Vagina (tissue), 2 donors: Measurements from ENCODE around the gene SNAP47.

ENCODE experiments used
- CTCF ChIP-seq, 3 experiments: fragments of 450-650 bp in 2 of 3; fragments of 200-600 bp in 1 of 3; sonication (generic) in 1 of 3; IDR thresholded peaks; one replicate each; pipeline ENCODE4 v1.5.1; 2017 to 2019; ENCODE audit warnings: antibody characterized with exemption in 3 of 3, mild to moderate bottlenecking in 2 of 3, moderate library complexity in 2 of 3
- POLR2AphosphoS5 ChIP-seq, 2 donors: sonication (generic); formaldehyde crosslinking; IDR thresholded peaks; one replicate each; pipeline ENCODE4 v1.9.0; 2017; ENCODE audit warnings: antibody characterized with exemption in 2 of 2, mild to moderate bottlenecking in 2 of 2, low read depth in 1 of 2; ENCODE audit not compliant: insufficient read depth in 1 of 2

GRCh38 chr1:227748496-227749182 is 13.4 kb downstream of the SNAP47 start:
- TF ChIP-seq POLR2AphosphoS5 (IDR thresholded peaks at IDR 0.05; ENCODE audit: insufficient read depth in 1 of 2, low read depth in 1 of 2) (no peak), CTCF (IDR thresholded peaks at IDR 0.05) (no peak)
